ENCODE data around the gene RPS16. TPM values are rescaled to one million over a fixed set of nuclear protein-coding genes. Genes with fewer than 3 reads are reported as not detected.
A peak's percentile ranks its signal among the peaks of the same experiment; 100 is the strongest.

The RPS16 gene
- total RNA-seq, 1 donor: 44.9 TPM

- H3K27me3 ChIP-seq (ENCODE audit: insufficient read depth, low read length): no peaks in the 10 kb centered on the region
- peak overlapping the region; percentile 97 for H3K27ac ChIP-seq (ENCODE audit: low read depth, low read length)
- H2AFZ ChIP-seq (ENCODE audit: low read length): no peak overlapping the region
Observed at GRCh38 chr19:39389631-39390414, 45.9 kb downstream of the RPS16 start.

GRCh38 chr19:39388657-39389056 lies 47.1 kb downstream of the RPS16 start:
- TF ChIP-seq CTCF (IDR thresholded peaks at IDR 0.05; ENCODE audit: extremely low read depth, low read depth, low read length): no peak
- Histone ChIP-seq H2AFZ (ENCODE audit: low read length) (no peak overlapping the region), H3K27me3 (ENCODE audit: insufficient read depth, low read length) (no peaks in the 10 kb centered on the region), H3K79me2 (ENCODE audit: insufficient read depth, low read length) (peaks cover 35% of the 10 kb centered on the region), H3K4me3 (ENCODE audit: insufficient read depth, low read length) (no peak overlapping the region), H3K4me1 (ENCODE audit: insufficient read depth, low read length) (peaks cover 17% of the 10 kb centered on the region), H3K4me2 (ENCODE audit: insufficient read depth, low read length) (no peak overlapping the region), H3K9me3 (ENCODE audit: low read depth, low read length) (no peaks in the 10 kb centered on the region), H4K20me1 (ENCODE audit: insufficient read depth, low read length) (no peaks in the 10 kb centered on the region), H3K36me3 (ENCODE audit: insufficient read depth, low read length) (peaks cover 59% of the 10 kb centered on the region), H3K27ac (ENCODE audit: low read depth, low read length) (no peak overlapping the region)
- DNase-seq (ENCODE audit: insufficient read length, low spot score, missing footprints): peak; percentile 18

More at GRCh38 chr19:39389631-39390414, 45.9 kb downstream of the RPS16 start:
- peaks cover 56% of the 10 kb centered on the region for H3K36me3 ChIP-seq (ENCODE audit: insufficient read depth, low read length)
- peak overlapping the region; percentile 88 for H3K4me2 ChIP-seq (ENCODE audit: insufficient read depth, low read length)
- H3K4me3 ChIP-seq (ENCODE audit: insufficient read depth, low read length): peak overlapping the region; percentile 82
- no peaks in the 10 kb centered on the region for H3K9me3 ChIP-seq (ENCODE audit: low read depth, low read length)
- peaks cover 17% of the 10 kb centered on the region for H3K4me1 ChIP-seq (ENCODE audit: insufficient read depth, low read length)
- DNase-seq (ENCODE audit: insufficient read length, low spot score, missing footprints): peak; percentile 3
- H3K79me2 ChIP-seq (ENCODE audit: insufficient read depth, low read length): peaks cover 38% of the 10 kb centered on the region
- no peaks in the 10 kb centered on the region for H4K20me1 ChIP-seq (ENCODE audit: insufficient read depth, low read length)
- TF ChIP-seq CTCF (IDR thresholded peaks at IDR 0.05; ENCODE audit: extremely low read depth, low read depth, low read length): no peak

GRCh38 chr19:39386557-39386956 lies 49.2 kb downstream of the RPS16 start:
- peak; percentile 50 for DNase-seq (ENCODE audit: insufficient read length, low spot score, missing footprints)
- Histone ChIP-seq H4K20me1 (ENCODE audit: insufficient read depth, low read length) (peaks cover 3% of the 10 kb centered on the region), H3K36me3 (ENCODE audit: insufficient read depth, low read length) (peaks cover 73% of the 10 kb centered on the region), H3K9me3 (ENCODE audit: low read depth, low read length) (no peaks in the 10 kb centered on the region), H3K27me3 (ENCODE audit: insufficient read depth, low read length) (no peaks in the 10 kb centered on the region), H3K27ac (ENCODE audit: low read depth, low read length) (no peak overlapping the region), H3K79me2 (ENCODE audit: insufficient read depth, low read length) (peaks cover 21% of the 10 kb centered on the region), H3K4me2 (ENCODE audit: insufficient read depth, low read length) (no peak overlapping the region), H2AFZ (ENCODE audit: low read length) (no peak overlapping the region), H3K4me3 (ENCODE audit: insufficient read depth, low read length) (no peak overlapping the region), H3K4me1 (ENCODE audit: insufficient read depth, low read length) (peaks cover 17% of the 10 kb centered on the region)
- TF ChIP-seq CTCF (IDR thresholded peaks at IDR 0.05; ENCODE audit: extremely low read depth, low read depth, low read length): no peak

GRCh38 chr19:39385629-39386411 lies 49.9 kb downstream of the RPS16 start:
- Histone ChIP-seq H3K9me3 (ENCODE audit: low read depth, low read length) (no peaks in the 10 kb centered on the region), H3K27ac (ENCODE audit: low read depth, low read length) (no peak overlapping the region), H2AFZ (ENCODE audit: low read length) (no peak overlapping the region), H4K20me1 (ENCODE audit: insufficient read depth, low read length) (peaks cover 3% of the 10 kb centered on the region), H3K27me3 (ENCODE audit: insufficient read depth, low read length) (no peaks in the 10 kb centered on the region), H3K36me3 (ENCODE audit: insufficient read depth, low read length) (peaks cover 81% of the 10 kb centered on the region), H3K4me1 (ENCODE audit: insufficient read depth, low read length) (peaks cover 17% of the 10 kb centered on the region), H3K79me2 (ENCODE audit: insufficient read depth, low read length) (peaks cover 18% of the 10 kb centered on the region), H3K4me3 (ENCODE audit: insufficient read depth, low read length) (no peak overlapping the region), H3K4me2 (ENCODE audit: insufficient read depth, low read length) (no peak overlapping the region)
- TF ChIP-seq CTCF (IDR thresholded peaks at IDR 0.05; ENCODE audit: extremely low read depth, low read depth, low read length): no peak
- DNase-seq (ENCODE audit: insufficient read length, low spot score, missing footprints): peak; percentile 81

All from osteoblast (primary cell).